Loucy (cell line): ENCODE measurements around the gene TREML2.
A peak's percentile ranks its signal among the peaks of the same experiment; 100 is the strongest.

ENCODE experiments used
- H2AFZ ChIP-seq: fragments of 200-600 bp; sonication (generic); 2 replicates; pipeline ENCODE4 v1.6.0; 2016; ENCODE audit warnings: antibody characterized with exemption, mild to moderate bottlenecking, low read length, moderate library complexity
- H3F3A ChIP-seq: fragments of 200-600 bp; 2 replicates; pipeline ENCODE4 v1.6.0; 2016; ENCODE audit warnings: antibody characterized with exemption, low read depth, mild to moderate bottlenecking
- H3K27me3 ChIP-seq: fragments of 200-600 bp; sonication (generic); 2 replicates; pipeline ENCODE4 v1.6.1; 2014; ENCODE audit warnings: low read length, mild to moderate bottlenecking; ENCODE audit not compliant: insufficient read depth, poor library complexity, severe bottlenecking
- H3K36me3 ChIP-seq: fragments of 200-600 bp; sonication (generic); 2 replicates; pipeline ENCODE4 v1.6.1; 2016; ENCODE audit warnings: low read length; ENCODE audit not compliant: insufficient read depth
- H3K4me1 ChIP-seq: fragments of 200-600 bp; sonication (generic); 2 replicates; pipeline ENCODE4 v1.5.1; 2014; ENCODE audit warnings: low read length, mild to moderate bottlenecking; ENCODE audit not compliant: insufficient read depth, poor library complexity, severe bottlenecking
- H3K4me2 ChIP-seq: fragments of 200-600 bp; sonication (generic); 2 replicates; pipeline ENCODE4 v1.6.0; 2014; ENCODE audit warnings: antibody characterized with exemption, low read length, low read depth, mild to moderate bottlenecking; ENCODE audit not compliant: poor library complexity, severe bottlenecking
- H3K4me3 ChIP-seq: fragments of 200-600 bp; sonication (generic); 2 replicates; pipeline ENCODE4 v1.5.1; 2014; ENCODE audit warnings: low read length, mild to moderate bottlenecking, mixed read lengths; ENCODE audit not compliant: poor library complexity, severe bottlenecking
- H3K79me2 ChIP-seq: fragments of 200-600 bp; sonication (generic); 2 replicates; pipeline ENCODE4 v1.6.1; 2014; ENCODE audit warnings: low read length; ENCODE audit not compliant: insufficient read depth
- H3K9ac ChIP-seq: fragments of 200-600 bp; sonication (generic); 2 replicates; pipeline ENCODE4 v1.6.0; 2014; ENCODE audit warnings: mild to moderate bottlenecking, low read depth, low read length, moderate library complexity; ENCODE audit not compliant: poor library complexity, severe bottlenecking
- H3K9me2 ChIP-seq: fragments of 200-600 bp; sonication (generic); replicated peaks from 2 replicates; pipeline ENCODE4 v1.6.1; 2016; ENCODE audit warnings: low read depth, low read length, mixed read lengths
- H3K9me3 ChIP-seq: fragments of 200-600 bp; sonication (generic); 2 replicates; pipeline ENCODE4 v1.6.1; 2014; ENCODE audit warnings: mild to moderate bottlenecking, antibody characterized with exemption, low read length, low read depth; ENCODE audit not compliant: insufficient read depth
- H4K20me1 ChIP-seq: fragments of 200-600 bp; sonication (generic); 2 replicates; pipeline ENCODE4 v1.6.0; 2014; ENCODE audit warnings: antibody characterized with exemption, low read length, mild to moderate bottlenecking; ENCODE audit not compliant: insufficient read depth, poor library complexity, severe bottlenecking
- EZH2phosphoT487 ChIP-seq: fragments of 200-600 bp; IDR thresholded peaks from 2 replicates; pipeline ENCODE4 v1.6.1; 2018; ENCODE audit warnings: antibody characterized with exemption, mild to moderate bottlenecking, moderate library complexity, borderline replicate concordance
- TF ChIP-seq, protein P1 (sequence below): fragments of 200-600 bp; sonication (generic); conservative IDR thresholded peaks from 2 replicates; pipeline ENCODE4 v1.5.1; 2014; ENCODE audit warnings: mild to moderate bottlenecking, antibody characterized with exemption, low read length

The TREML2 gene

DNA sequence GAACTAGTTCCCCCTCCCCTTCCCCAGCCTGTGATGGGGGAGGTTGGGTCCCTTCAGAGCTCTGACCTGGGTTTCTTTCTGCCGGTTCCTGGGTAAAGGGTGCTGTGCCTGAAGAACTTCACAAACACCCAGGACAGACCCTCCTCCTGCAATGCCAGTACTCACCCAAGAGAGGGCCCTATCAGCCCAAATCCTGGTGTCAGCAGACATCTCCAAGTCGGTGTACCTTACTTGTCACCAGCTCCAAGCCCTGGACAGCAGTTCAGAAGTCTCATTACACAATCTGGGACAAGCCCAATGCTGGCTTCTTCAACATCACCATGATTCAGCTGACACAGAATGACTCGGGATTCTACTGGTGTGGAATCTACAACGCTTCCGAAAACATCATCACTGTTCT, 27.7 kb upstream of the TREML2 start:
- H3K9me2 ChIP-seq: no peaks in the 10 kb centered on the region
- H3K4me1 ChIP-seq: no peaks in the 10 kb centered on the region
- H2AFZ ChIP-seq: no peak overlapping the region
- H3K9me3 ChIP-seq: no peaks in the 10 kb centered on the region
- H3K9ac ChIP-seq: no peak overlapping the region
- no peaks in the 10 kb centered on the region for H3K27me3 ChIP-seq
- no peaks in the 10 kb centered on the region for H3K36me3 ChIP-seq
- no peak overlapping the region for H3K4me2 ChIP-seq
- H4K20me1 ChIP-seq: no peaks in the 10 kb centered on the region
- no peaks in the 10 kb centered on the region for H3K79me2 ChIP-seq
- no peaks in the 10 kb centered on the region for H3F3A ChIP-seq
- H3K4me3 ChIP-seq: no peak overlapping the region
- TF ChIP-seq, protein P1, sequence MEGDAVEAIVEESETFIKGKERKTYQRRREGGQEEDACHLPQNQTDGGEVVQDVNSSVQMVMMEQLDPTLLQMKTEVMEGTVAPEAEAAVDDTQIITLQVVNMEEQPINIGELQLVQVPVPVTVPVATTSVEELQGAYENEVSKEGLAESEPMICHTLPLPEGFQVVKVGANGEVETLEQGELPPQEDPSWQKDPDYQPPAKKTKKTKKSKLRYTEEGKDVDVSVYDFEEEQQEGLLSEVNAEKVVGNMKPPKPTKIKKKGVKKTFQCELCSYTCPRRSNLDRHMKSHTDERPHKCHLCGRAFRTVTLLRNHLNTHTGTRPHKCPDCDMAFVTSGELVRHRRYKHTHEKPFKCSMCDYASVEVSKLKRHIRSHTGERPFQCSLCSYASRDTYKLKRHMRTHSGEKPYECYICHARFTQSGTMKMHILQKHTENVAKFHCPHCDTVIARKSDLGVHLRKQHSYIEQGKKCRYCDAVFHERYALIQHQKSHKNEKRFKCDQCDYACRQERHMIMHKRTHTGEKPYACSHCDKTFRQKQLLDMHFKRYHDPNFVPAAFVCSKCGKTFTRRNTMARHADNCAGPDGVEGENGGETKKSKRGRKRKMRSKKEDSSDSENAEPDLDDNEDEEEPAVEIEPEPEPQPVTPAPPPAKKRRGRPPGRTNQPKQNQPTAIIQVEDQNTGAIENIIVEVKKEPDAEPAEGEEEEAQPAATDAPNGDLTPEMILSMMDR: peak; percentile 49
- no peak for TF ChIP-seq EZH2phosphoT487

DNA sequence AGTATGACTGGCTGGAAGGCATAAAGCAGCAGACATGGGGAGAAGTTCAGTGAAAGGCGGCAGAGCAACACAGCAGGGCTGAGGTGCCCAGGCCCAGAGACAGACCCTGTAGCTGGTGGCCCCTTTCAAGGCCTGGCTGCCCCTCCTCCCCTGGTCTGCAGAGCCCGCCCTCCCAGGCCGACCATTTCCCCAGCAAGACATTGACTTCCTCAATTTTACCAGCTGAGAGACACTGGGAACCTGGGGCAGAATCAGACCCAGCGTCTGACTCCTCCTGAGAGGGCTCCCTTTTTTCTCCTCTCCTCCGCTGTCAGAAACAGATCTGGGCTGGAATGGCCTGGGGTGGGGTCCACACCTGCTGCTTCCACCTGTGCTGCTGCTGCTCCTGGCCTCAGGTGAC, 27.1 kb upstream of the TREML2 start, which contains the start of gene TREML4:
Gene TREML4, plus strand, starts transcription at position 254 of the 400 bp plus-strand sequence. Its CDS starts 79 bp downstream, at position 333.
- Histone ChIP-seq H3K4me2 (no peak within 1 kb of the TSS), H3F3A (no peaks in the 10 kb centered on the region), H3K4me1 (no peaks in the 10 kb centered on the region), H2AFZ (no peak within 1 kb of the TSS), H3K9ac (no peak within 1 kb of the TSS), H3K36me3 (no peaks in the 10 kb centered on the region), H4K20me1 (no peaks in the 10 kb centered on the region), H3K79me2 (no peaks in the 10 kb centered on the region), H3K9me3 (no peaks in the 10 kb centered on the region), H3K9me2 (no peaks in the 10 kb centered on the region), H3K4me3 (no peak within 1 kb of the TSS), H3K27me3 (no peaks in the 10 kb centered on the region)
- TF ChIP-seq EZH2phosphoT487: no peak
- TF ChIP-seq, protein P1: no peak

DNA sequence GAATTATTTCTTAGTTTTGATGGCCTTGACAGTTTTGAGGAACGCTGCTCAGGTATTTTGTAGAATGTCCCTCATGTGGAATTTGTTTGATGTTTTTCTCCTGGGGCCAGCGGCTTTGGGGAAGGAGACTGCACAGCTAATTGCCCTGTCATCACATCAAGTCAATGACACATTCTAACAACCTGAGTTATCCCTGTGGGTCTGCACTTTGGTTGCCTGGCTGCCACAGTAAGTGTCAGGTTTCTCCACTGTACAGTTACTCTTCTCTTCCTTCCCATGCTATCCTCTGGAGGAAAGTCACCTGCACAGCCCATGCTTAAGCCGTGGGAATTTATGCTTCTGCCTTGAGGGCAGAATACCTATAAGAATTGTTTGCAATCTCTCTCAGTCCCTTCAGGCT, 25.8 kb upstream of the TREML2 start:
- Histone ChIP-seq H3K27me3 (no peaks in the 10 kb centered on the region), H3K4me1 (peaks cover 10% of the 10 kb centered on the region), H3K36me3 (no peaks in the 10 kb centered on the region), H3K9ac (no peak overlapping the region), H3F3A (no peaks in the 10 kb centered on the region), H3K4me2 (no peak overlapping the region), H4K20me1 (no peaks in the 10 kb centered on the region), H3K9me2 (no peaks in the 10 kb centered on the region), H2AFZ (no peak overlapping the region), H3K79me2 (no peaks in the 10 kb centered on the region), H3K9me3 (no peaks in the 10 kb centered on the region), H3K4me3 (no peak overlapping the region)
- TF ChIP-seq, protein P1: no peak
- no peak for TF ChIP-seq EZH2phosphoT487
